ENCODE results near the gene BACH1.
"Not testable (repeated sequence)": the region's sequence is repeated elsewhere in the genome, so short reads cannot be mapped to it uniquely, and the experiment has no call there.

BACH1 gene

GRCh38 chr21:29298348-29299045 lies at the start of gene BACH1:
Gene BACH1, plus strand, starts transcription at chr21:29298922. Its CDS starts 22,359 bp downstream, at chr21:29321281.
- DNase-seq = peak; percentile 81

GRCh38 chr21:29249289-29249688 lies 49.4 kb upstream of the BACH1 start:
- not testable (repeated sequence) for DNase-seq

- no peak for DNase-seq
These were observed 48.1 kb upstream of the BACH1 start for GRCh38 chr21:29250636-29251035.

- DNase-seq = not testable (repeated sequence)
These were observed 44.9 kb upstream of the BACH1 start for GRCh38 chr21:29253861-29254260.

GRCh38 chr21:29254550-29254949 lies 44.2 kb upstream of the BACH1 start:
- DNase-seq = no peak

GRCh38 chr21:29256126-29256910 lies 42.4 kb upstream of the BACH1 start:
- DNase-seq = no peak

GRCh38 chr21:29257701-29258100 lies 41.0 kb upstream of the BACH1 start:
- no peak for DNase-seq

- no peak for DNase-seq
These were observed 39.9 kb upstream of the BACH1 start for GRCh38 chr21:29258626-29259338.

- no peak for DNase-seq
These were observed 38.3 kb upstream of the BACH1 start for GRCh38 chr21:29260461-29260860.

- no peak for DNase-seq
These were observed 36.9 kb upstream of the BACH1 start for GRCh38 chr21:29261555-29262540.

- DNase-seq = no peak
These were observed 34.0 kb upstream of the BACH1 start for GRCh38 chr21:29264721-29265120.

GRCh38 chr21:29265690-29266479 lies 32.8 kb upstream of the BACH1 start:
- no peak for DNase-seq

- no peak for DNase-seq
These were observed 31.1 kb upstream of the BACH1 start for GRCh38 chr21:29267666-29268065.

GRCh38 chr21:29271927-29272333 lies 26.8 kb upstream of the BACH1 start:
- no peak for DNase-seq

GRCh38 chr21:29277442-29277841 lies 21.3 kb upstream of the BACH1 start:
- no peak for DNase-seq

GRCh38 chr21:29279558-29279957 lies 19.2 kb upstream of the BACH1 start:
- DNase-seq = no peak

GRCh38 chr21:29281801-29282200 lies 16.9 kb upstream of the BACH1 start:
- not testable (repeated sequence) for DNase-seq

- no peak for DNase-seq
These were observed 11.3 kb upstream of the BACH1 start for GRCh38 chr21:29287383-29287782.

- no peak for DNase-seq
These were observed 10.5 kb upstream of the BACH1 start for GRCh38 chr21:29288239-29288638.

GRCh38 chr21:29289317-29289716 lies 9.4 kb upstream of the BACH1 start:
- DNase-seq = no peak

- DNase-seq = no peak
These were observed 8.5 kb upstream of the BACH1 start for GRCh38 chr21:29290240-29290639.

GRCh38 chr21:29293495-29293894 lies 5.2 kb upstream of the BACH1 start:
- no peak for DNase-seq

All from activated CD4-positive, alpha-beta T cell treated with anti-CD3 and anti-CD28 coated beads for 1 hour (primary cell).